ENCODE results near the gene RAB8B. TPM values are rescaled to one million over a fixed set of nuclear protein-coding genes. Genes with fewer than 3 reads are reported as not detected.
"Not testable (repeated sequence)": the region's sequence is repeated elsewhere in the genome, so short reads cannot be mapped to it uniquely, and the experiment has no call there.

RAB8B gene
- total RNA-seq, 1 experiment from 2014 or later: 26.2 TPM

- in situ Hi-C loops (cut with HindIII; ENCODE audit: low pct_unique_long_range_greater_than_20kb, low sequenced_read_pairs): no loop called here
These were observed 36.0 kb downstream of the RAB8B start for GRCh38 chr15:63225381-63225780.

GRCh38 chr15:63226155-63226883 is 36.9 kb downstream of the RAB8B start:
- in situ Hi-C loops (cut with HindIII; ENCODE audit: low pct_unique_long_range_greater_than_20kb, low sequenced_read_pairs): no loop called here
- DNase-seq (ENCODE audit: low read depth, low spot score): no peak

More at GRCh38 chr15:63225381-63225780, 36.0 kb downstream of the RAB8B start:
- no peak for DNase-seq (ENCODE audit: low read depth, low spot score)

GRCh38 chr15:63226966-63227401 is 37.6 kb downstream of the RAB8B start:
- peak; percentile 70 for DNase-seq (ENCODE audit: low read depth, low spot score)
- in situ Hi-C loops (cut with HindIII; ENCODE audit: low pct_unique_long_range_greater_than_20kb, low sequenced_read_pairs): no loop called here

GRCh38 chr15:63227689-63228088 is 38.3 kb downstream of the RAB8B start:
- in situ Hi-C loops (cut with HindIII; ENCODE audit: low pct_unique_long_range_greater_than_20kb, low sequenced_read_pairs): no loop called here
- no peak for DNase-seq (ENCODE audit: low read depth, low spot score)

- in situ Hi-C loops (cut with HindIII; ENCODE audit: low pct_unique_long_range_greater_than_20kb, low sequenced_read_pairs): no loop called here
- DNase-seq (ENCODE audit: low read depth, low spot score): no peak
These were observed 41.8 kb downstream of the RAB8B start for GRCh38 chr15:63231206-63231605.

GRCh38 chr15:63231706-63232105 is 42.3 kb downstream of the RAB8B start:
- DNase-seq (ENCODE audit: low read depth, low spot score): no peak
- in situ Hi-C loops (cut with HindIII; ENCODE audit: low pct_unique_long_range_greater_than_20kb, low sequenced_read_pairs): no loop called here

- in situ Hi-C loops (cut with HindIII; ENCODE audit: low pct_unique_long_range_greater_than_20kb, low sequenced_read_pairs): no loop called here
- DNase-seq (ENCODE audit: low read depth, low spot score): no peak
These were observed 43.0 kb downstream of the RAB8B start for GRCh38 chr15:63232405-63232804.

- in situ Hi-C loops (cut with HindIII; ENCODE audit: low pct_unique_long_range_greater_than_20kb, low sequenced_read_pairs): no loop called here
- DNase-seq (ENCODE audit: low read depth, low spot score): no peak
These were observed 43.5 kb downstream of the RAB8B start for GRCh38 chr15:63232943-63233342.

GRCh38 chr15:63233667-63234423 is 44.4 kb downstream of the RAB8B start:
- in situ Hi-C loops (cut with HindIII; ENCODE audit: low pct_unique_long_range_greater_than_20kb, low sequenced_read_pairs): no loop called here
- DNase-seq (ENCODE audit: low read depth, low spot score): peak; percentile 45

GRCh38 chr15:63234451-63234870 is 45.1 kb downstream of the RAB8B start:
- peak; percentile 77 for DNase-seq (ENCODE audit: low read depth, low spot score)
- in situ Hi-C loops (cut with HindIII; ENCODE audit: low pct_unique_long_range_greater_than_20kb, low sequenced_read_pairs): no loop called here

- peak; percentile 59 for DNase-seq (ENCODE audit: low read depth, low spot score)
- in situ Hi-C loops (cut with HindIII; ENCODE audit: low pct_unique_long_range_greater_than_20kb, low sequenced_read_pairs): no loop called here
These were observed 46.9 kb downstream of the RAB8B start for GRCh38 chr15:63236272-63236671.

GRCh38 chr15:63237086-63237485 is 47.7 kb downstream of the RAB8B start:
- DNase-seq (ENCODE audit: low read depth, low spot score): peak; percentile 65
- in situ Hi-C loops (cut with HindIII; ENCODE audit: low pct_unique_long_range_greater_than_20kb, low sequenced_read_pairs): not testable (repeated sequence)

GRCh38 chr15:63238171-63238570 is 48.8 kb downstream of the RAB8B start:
- DNase-seq (ENCODE audit: low read depth, low spot score): no peak
- in situ Hi-C loops (cut with HindIII; ENCODE audit: low pct_unique_long_range_greater_than_20kb, low sequenced_read_pairs): no loop called here

GRCh38 chr15:63238796-63239195 is 49.4 kb downstream of the RAB8B start:
- in situ Hi-C loops (cut with HindIII; ENCODE audit: low pct_unique_long_range_greater_than_20kb, low sequenced_read_pairs): no loop called here
- DNase-seq (ENCODE audit: low read depth, low spot score): no peak

- in situ Hi-C loops (cut with HindIII; ENCODE audit: low pct_unique_long_range_greater_than_20kb, low sequenced_read_pairs): no loop called here
- DNase-seq (ENCODE audit: low read depth, low spot score): no peak
These were observed 50.7 kb downstream of the RAB8B start for GRCh38 chr15:63240109-63240508.

GRCh38 chr15:63241316-63241715 is 51.9 kb downstream of the RAB8B start:
- in situ Hi-C loops (cut with HindIII; ENCODE audit: low pct_unique_long_range_greater_than_20kb, low sequenced_read_pairs): no loop called here

GRCh38 chr15:63243101-63243500 is 53.7 kb downstream of the RAB8B start:
- no peak for DNase-seq (ENCODE audit: low read depth, low spot score)
- in situ Hi-C loops (cut with HindIII; ENCODE audit: low pct_unique_long_range_greater_than_20kb, low sequenced_read_pairs): no loop called here

More at GRCh38 chr15:63241316-63241715, 51.9 kb downstream of the RAB8B start:
- no peak for DNase-seq (ENCODE audit: low read depth, low spot score)

- no peak for DNase-seq (ENCODE audit: low read depth, low spot score)
- in situ Hi-C loops (cut with HindIII; ENCODE audit: low pct_unique_long_range_greater_than_20kb, low sequenced_read_pairs): no loop called here
These were observed 54.4 kb downstream of the RAB8B start for GRCh38 chr15:63243776-63244175.

GRCh38 chr15:63244399-63244798 is 55.0 kb downstream of the RAB8B start:
- DNase-seq (ENCODE audit: low read depth, low spot score): no peak
- in situ Hi-C loops (cut with HindIII; ENCODE audit: low pct_unique_long_range_greater_than_20kb, low sequenced_read_pairs): no loop called here
